HepG2 (cell line): Measurements from ENCODE around the gene HSP90AB1.

Experiments used
- BCLAF1 ChIP-seq: fragments of 450-650 bp; IDR thresholded peaks from 2 replicates; pipeline ENCODE4 v1.6.1; 2017; ENCODE audit warnings: mild to moderate bottlenecking
- CTCF ChIP-seq: sonication (generic); formaldehyde crosslinking; IDR thresholded peaks from 2 replicates; pipeline ENCODE4 v1.5.0; 2020; ENCODE audit warnings: mild to moderate bottlenecking, missing genetic modification reagents, moderate library complexity
- EP300 ChIP-seq, 3 experiments: sonication (generic) in 1 of 3; formaldehyde crosslinking in 1 of 3; IDR thresholded peaks; 2 replicates each; pipeline versions ENCODE4 v1.5.1 to v1.6.1; 2011 to 2020; ENCODE audit warnings: low read depth in 2 of 3, low read length in 2 of 3, borderline replicate concordance in 1 of 3, improper control_type of control experiment in 1 of 3, mild to moderate bottlenecking in 1 of 3, missing genetic modification reagents in 1 of 3, moderate library complexity in 1 of 3
- FOXK2 ChIP-seq: fragments of 450-650 bp; IDR thresholded peaks from 2 replicates; pipeline ENCODE4 v1.6.1; 2016
- GATAD1 ChIP-seq: IDR thresholded peaks from 2 replicates; pipeline ENCODE4 v1.6.1; 2016; ENCODE audit warnings: missing genetic modification reagents, missing compliant biosample characterization
- KDM1A ChIP-seq: IDR thresholded peaks from 2 replicates; pipeline ENCODE4 v1.6.1; 2016; ENCODE audit warnings: missing compliant biosample characterization
- KMT2B ChIP-seq: IDR thresholded peaks from 2 replicates; pipeline ENCODE4 v1.6.1; 2016; ENCODE audit warnings: missing genetic modification reagents, missing compliant biosample characterization
- NR1H2 ChIP-seq: sonication (generic); formaldehyde crosslinking; IDR thresholded peaks from 2 replicates; pipeline ENCODE4 v1.8.1; 2022; ENCODE audit warnings: low read depth, missing genetic modification reagents, borderline replicate concordance
- NR2C2 ChIP-seq: sonication (generic); formaldehyde crosslinking; IDR thresholded peaks from 2 replicates; pipeline ENCODE4 v1.4.0; 2020; ENCODE audit warnings: missing genetic modification reagents, mild to moderate bottlenecking, moderate library complexity, borderline replicate concordance
- PRDM15 ChIP-seq: sonication (generic); formaldehyde crosslinking; IDR thresholded peaks from 2 replicates; pipeline ENCODE4 v1.4.0; 2020; ENCODE audit warnings: missing genetic modification reagents
- TAF1 ChIP-seq: sonication (generic); formaldehyde crosslinking; IDR thresholded peaks from 2 replicates; pipeline ENCODE4 v1.4.0; 2020; ENCODE audit warnings: missing genetic modification reagents
- ZFP91 ChIP-seq: sonication (generic); formaldehyde crosslinking; IDR thresholded peaks from 2 replicates; pipeline ENCODE4 v1.9.0; 2022; ENCODE audit warnings: missing genetic modification reagents, mild to moderate bottlenecking, borderline replicate concordance
- ZNF713 ChIP-seq: sonication (generic); formaldehyde crosslinking; IDR thresholded peaks from 2 replicates; pipeline ENCODE4 v1.4.0; 2020; ENCODE audit warnings: mild to moderate bottlenecking, missing genetic modification reagents

GRCh38 chr6:44219815-44220784 is 26.8 kb upstream of the HSP90AB1 start:
- no peak for TF ChIP-seq BCLAF1
- TF ChIP-seq EP300 (IDR thresholded peaks at IDR 0.05; ENCODE audit: low read depth in 2 of 2, low read length in 2 of 2): no peak
- TF ChIP-seq EP300 (CRISPR knock-in tag; IDR thresholded peaks at IDR 0.05; ENCODE audit: borderline replicate concordance): no peak
- TF ChIP-seq GATAD1 (CRISPR knock-in tag): no peak
- no peak for TF ChIP-seq KMT2B (CRISPR knock-in tag)
- no peak for TF ChIP-seq ZNF713 (CRISPR knock-in tag)
- no peak for TF ChIP-seq ZFP91 (CRISPR knock-in tag)
- TF ChIP-seq KDM1A: no peak
- TF ChIP-seq FOXK2: no peak
- TF ChIP-seq CTCF (CRISPR knock-in tag): no peak; the same call in 1 of the 2 replicates
- no peak for TF ChIP-seq TAF1
- TF ChIP-seq NR1H2 (CRISPR knock-in tag): no peak
- no peak for TF ChIP-seq PRDM15 (CRISPR knock-in tag)
- TF ChIP-seq NR2C2 (CRISPR knock-in tag): no peak
